Karpas-422 (cell line): ENCODE measurements around the gene GPAM. TPM values are rescaled to one million over a fixed set of nuclear protein-coding genes. Genes with fewer than 3 reads are reported as not detected.
A peak's percentile ranks its signal among the peaks of the same experiment; 100 is the strongest.
"Not testable (repeated sequence)": the region's sequence is repeated elsewhere in the genome, so short reads cannot be mapped to it uniquely, and the experiment has no call there.

ENCODE experiments used
- DNase-seq: peaks from one replicate; pipeline ENCODE4 v3.0.0-alpha.2; 2015
- H2AFZ ChIP-seq: fragments of 200-600 bp; sonication (generic); 2 replicates; pipeline ENCODE4 v1.6.1; 2014; ENCODE audit warnings: antibody characterized with exemption, low read length, mixed read lengths
- H3K27ac ChIP-seq: fragments of 200-600 bp; sonication (generic); 2 replicates; pipeline ENCODE4 v1.5.1; 2014; ENCODE audit warnings: mild to moderate bottlenecking, low read length, moderate library complexity
- H3K27me3 ChIP-seq: fragments of 200-600 bp; sonication (generic); 2 replicates; pipeline ENCODE4 v1.6.1; 2014; ENCODE audit warnings: low read length, mixed read lengths
- H3K36me3 ChIP-seq: fragments of 200-600 bp; sonication (generic); 2 replicates; pipeline ENCODE4 v1.6.1; 2014; ENCODE audit warnings: low read length, mixed read lengths; ENCODE audit not compliant: insufficient read depth
- H3K4me1 ChIP-seq: fragments of 200-600 bp; sonication (generic); 2 replicates; pipeline ENCODE4 v1.6.1; 2014; ENCODE audit warnings: mild to moderate bottlenecking, low read length, mixed read lengths
- H3K4me2 ChIP-seq: fragments of 200-600 bp; sonication (generic); 2 replicates; pipeline ENCODE4 v1.6.1; 2014; ENCODE audit warnings: low read length, low read depth, mild to moderate bottlenecking; ENCODE audit not compliant: poor library complexity, severe bottlenecking
- H3K4me3 ChIP-seq: fragments of 200-600 bp; sonication (generic); 2 replicates; pipeline ENCODE4 v1.5.1; 2014; ENCODE audit warnings: mild to moderate bottlenecking, antibody characterized with exemption, low read length, mixed read lengths
- H3K79me2 ChIP-seq: fragments of 200-600 bp; sonication (generic); 2 replicates; pipeline ENCODE4 v1.6.1; 2014; ENCODE audit warnings: mild to moderate bottlenecking, low read length, mixed read lengths
- H3K9ac ChIP-seq: fragments of 200-600 bp; sonication (generic); 2 replicates; pipeline ENCODE4 v1.6.0; 2014; ENCODE audit warnings: low read length
- H3K9me2 ChIP-seq: fragments of 200-600 bp; sonication (generic), shearing (Covaris generic); replicated peaks from 2 replicates; pipeline ENCODE4 v1.6.0; 2014; ENCODE audit warnings: mild to moderate bottlenecking, low read length, moderate library complexity; ENCODE audit not compliant: insufficient read depth
- H3K9me3 ChIP-seq: fragments of 300-700, 200-600 bp; sonication (generic); 2 replicates; pipeline ENCODE4 v1.6.1; 2014; ENCODE audit warnings: low read length, mixed read lengths
- H4K20me1 ChIP-seq: fragments of 200-600 bp; sonication (generic); 2 replicates; pipeline ENCODE4 v1.6.1; 2014; ENCODE audit warnings: mild to moderate bottlenecking, antibody characterized with exemption, low read length, low read depth; ENCODE audit not compliant: insufficient read depth
- total RNA-seq: library from RNA; depleted of rRNA; stranded (reverse); fragments of >200 nt; shearing (Covaris generic); gene quantifications from 2 replicates; pipeline ENCODE4 v1.2.3, GENCODE V29; 2014; ENCODE audit warnings: low replicate concordance

The GPAM gene
- total RNA-seq, 1 experiment from 2014 or later = 481 TPM

GRCh38 chr10:112202561-112203241 is 19.1 kb upstream of the GPAM start:
- Histone ChIP-seq H4K20me1 (0 out of 2 replicates have a peak, but pooled peaks cover 4% of the 10 kb centered on the region), H3K4me2 (peak overlapping the region; percentile 46), H3K27ac (peak overlapping the region; percentile 70), H3K4me3 (no peak overlapping the region), H3K9me2 (no peaks in the 10 kb centered on the region), H3K79me2 (peaks cover 78% of the 10 kb centered on the region), H2AFZ (no peak overlapping the region), H3K27me3 (no peaks in the 10 kb centered on the region), H3K9ac (no peak overlapping the region), H3K9me3 (no peaks in the 10 kb centered on the region; the same call in 1 of the 2 replicates), H3K36me3 (peaks cover 60% of the 10 kb centered on the region), H3K4me1 (peaks cover 36% of the 10 kb centered on the region)
- peak; percentile 65 for DNase-seq

GRCh38 chr10:112202076-112202475 is 18.5 kb upstream of the GPAM start:
- H2AFZ ChIP-seq = no peak overlapping the region
- no peak overlapping the region for H3K4me3 ChIP-seq
- DNase-seq = peak; percentile 61
- H3K4me2 ChIP-seq = peak overlapping the region; percentile 46
- no peaks in the 10 kb centered on the region; the same call in 1 of the 2 replicates for H3K9me3 ChIP-seq
- no peak overlapping the region for H3K9ac ChIP-seq
- peaks cover 75% of the 10 kb centered on the region for H3K79me2 ChIP-seq
- H4K20me1 ChIP-seq = 0 out of 2 replicates have a peak, but pooled peaks cover 4% of the 10 kb centered on the region
- peak overlapping the region; percentile 70 for H3K27ac ChIP-seq
- no peaks in the 10 kb centered on the region for H3K9me2 ChIP-seq
- peaks cover 55% of the 10 kb centered on the region for H3K36me3 ChIP-seq
- no peaks in the 10 kb centered on the region for H3K27me3 ChIP-seq
- H3K4me1 ChIP-seq = peaks cover 36% of the 10 kb centered on the region

- Histone ChIP-seq H3K79me2 (peaks cover 78% of the 10 kb centered on the region), H3K9me3 (no peaks in the 10 kb centered on the region), H3K9ac (no peak overlapping the region), H3K27me3 (no peaks in the 10 kb centered on the region), H3K4me1 (peaks cover 36% of the 10 kb centered on the region), H3K4me3 (no peak overlapping the region), H3K9me2 (no peaks in the 10 kb centered on the region), H3K36me3 (peaks cover 53% of the 10 kb centered on the region), H3K27ac (peak overlapping the region; percentile 70), H2AFZ (no peak overlapping the region), H3K4me2 (no peak overlapping the region), H4K20me1 (0 out of 2 replicates have a peak, but pooled peaks cover 4% of the 10 kb centered on the region)
- no peak for DNase-seq
Observed at GRCh38 chr10:112201334-112201733, 17.8 kb upstream of the GPAM start.

GRCh38 chr10:112200259-112200658 is 16.7 kb upstream of the GPAM start:
- Histone ChIP-seq H3K4me1 (peaks cover 36% of the 10 kb centered on the region), H3K79me2 (peaks cover 89% of the 10 kb centered on the region), H3K36me3 (peaks cover 64% of the 10 kb centered on the region)
- H3K27ac ChIP-seq, H4K20me1 ChIP-seq, H3K9me2 ChIP-seq, DNase-seq, H3K9ac ChIP-seq, H3K4me3 ChIP-seq, H3K9me3 ChIP-seq, H3K27me3 ChIP-seq, H2AFZ ChIP-seq, H3K4me2 ChIP-seq: not testable (repeated sequence)

GRCh38 chr10:112197662-112198061 is 14.1 kb upstream of the GPAM start:
- H3K27ac ChIP-seq, DNase-seq, H3K9me3 ChIP-seq, H3K27me3 ChIP-seq, H3K4me2 ChIP-seq, H2AFZ ChIP-seq, H3K9ac ChIP-seq, H3K9me2 ChIP-seq, H3K4me3 ChIP-seq: not testable (repeated sequence)
- H4K20me1 ChIP-seq = peaks cover 15% of the 10 kb centered on the region
- peaks cover 95% of the 10 kb centered on the region for H3K79me2 ChIP-seq
- H3K4me1 ChIP-seq = peaks cover 16% of the 10 kb centered on the region
- peaks cover 78% of the 10 kb centered on the region for H3K36me3 ChIP-seq

GRCh38 chr10:112195224-112195623 is 11.7 kb upstream of the GPAM start:
- H2AFZ ChIP-seq = no peak overlapping the region
- peaks cover 95% of the 10 kb centered on the region for H3K79me2 ChIP-seq
- H4K20me1 ChIP-seq = peaks cover 15% of the 10 kb centered on the region
- H3K9me3 ChIP-seq = no peaks in the 10 kb centered on the region
- no peaks in the 10 kb centered on the region for H3K4me1 ChIP-seq
- H3K4me3 ChIP-seq = no peak overlapping the region
- DNase-seq = no peak
- no peak overlapping the region for H3K27ac ChIP-seq
- H3K36me3 ChIP-seq = peaks cover 78% of the 10 kb centered on the region
- H3K9ac ChIP-seq = no peak overlapping the region
- no peaks in the 10 kb centered on the region for H3K9me2 ChIP-seq
- no peak overlapping the region for H3K4me2 ChIP-seq
- H3K27me3 ChIP-seq = no peaks in the 10 kb centered on the region

- Histone ChIP-seq H3K79me2 (peaks cover 100% of the 10 kb centered on the region), H3K27me3 (no peaks in the 10 kb centered on the region), H3K27ac (no peak overlapping the region), H3K9me2 (no peaks in the 10 kb centered on the region), H4K20me1 (peaks cover 11% of the 10 kb centered on the region), H3K4me3 (no peak overlapping the region), H3K36me3 (peaks cover 91% of the 10 kb centered on the region), H3K4me1 (peaks cover 1% of the 10 kb centered on the region), H3K9ac (no peak overlapping the region), H2AFZ (no peak overlapping the region), H3K9me3 (peaks cover 18% of the 10 kb centered on the region), H3K4me2 (no peak overlapping the region)
- DNase-seq = no peak
Observed at GRCh38 chr10:112191791-112192190, 8.2 kb upstream of the GPAM start.

- Histone ChIP-seq H3K27me3 (no peaks in the 10 kb centered on the region), H3K4me1 (peaks cover 3% of the 10 kb centered on the region), H3K79me2 (peaks cover 97% of the 10 kb centered on the region), H3K9me2 (no peaks in the 10 kb centered on the region), H3K9ac (no peak overlapping the region), H3K4me3 (no peak overlapping the region), H3K27ac (no peak overlapping the region), H3K36me3 (peaks cover 91% of the 10 kb centered on the region), H3K9me3 (peaks cover 21% of the 10 kb centered on the region), H4K20me1 (peaks cover 11% of the 10 kb centered on the region), H2AFZ (no peak overlapping the region), H3K4me2 (no peak overlapping the region)
- no peak for DNase-seq
Observed at GRCh38 chr10:112191041-112191590, 7.6 kb upstream of the GPAM start.
